COLO668 (cell line): ENCODE measurements around the gene LGSN.
A peak's percentile ranks its signal among the peaks of the same experiment; 100 is the strongest.
"Not testable (repeated sequence)": the region's sequence is repeated elsewhere in the genome, so short reads cannot be mapped to it uniquely, and the experiment has no call there.

Experiments used
- DNase-seq: peaks from one replicate; lab custom pipeline; 2025; ENCODE audit not compliant: unreplicated experiment; lab: John Stamatoyannopoulos, UW

LGSN gene

DNA sequence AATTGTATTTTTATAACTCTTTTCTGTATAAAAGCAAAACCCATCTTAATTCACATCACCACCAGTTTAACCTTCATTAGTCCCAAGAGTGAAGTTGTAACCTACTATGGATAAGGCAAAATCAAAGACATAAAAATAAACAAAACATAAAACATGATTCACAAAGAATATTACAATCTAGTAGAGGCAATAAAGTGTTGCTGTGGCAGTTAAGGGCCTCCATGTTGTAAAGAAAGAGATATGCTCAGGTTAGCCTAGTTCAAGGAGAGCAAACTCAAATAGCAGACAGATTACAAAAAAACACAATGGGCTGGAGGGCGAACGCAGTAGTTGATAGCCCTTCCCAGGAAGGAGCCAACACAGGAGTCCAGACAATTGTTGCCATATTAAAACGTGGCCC lies 13.4 kb downstream of the LGSN start:
- no peak for DNase-seq

DNA sequence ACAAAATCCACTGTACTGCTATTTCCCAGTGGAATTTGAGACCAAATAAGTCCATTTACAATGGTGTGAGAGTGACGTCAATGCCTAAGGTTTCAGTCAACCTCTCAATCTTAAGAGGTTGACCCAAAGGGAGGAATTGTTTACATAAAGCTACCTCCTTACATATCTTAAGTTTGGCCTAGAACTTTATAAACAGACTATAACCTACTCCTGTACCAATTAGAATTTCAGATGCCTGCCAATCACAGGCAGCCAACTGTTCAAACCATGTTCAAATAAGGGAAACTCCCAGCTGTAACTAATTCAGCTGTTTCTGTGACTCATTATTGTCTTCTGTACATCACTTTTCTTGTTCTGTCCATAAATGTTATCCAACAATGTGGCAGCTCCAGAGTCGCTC lies 14.5 kb downstream of the LGSN start:
- no peak for DNase-seq

- DNase-seq = no peak
These were observed 16.3 kb downstream of the LGSN start for GRCh38 chr6:63303476-63303875.

DNA sequence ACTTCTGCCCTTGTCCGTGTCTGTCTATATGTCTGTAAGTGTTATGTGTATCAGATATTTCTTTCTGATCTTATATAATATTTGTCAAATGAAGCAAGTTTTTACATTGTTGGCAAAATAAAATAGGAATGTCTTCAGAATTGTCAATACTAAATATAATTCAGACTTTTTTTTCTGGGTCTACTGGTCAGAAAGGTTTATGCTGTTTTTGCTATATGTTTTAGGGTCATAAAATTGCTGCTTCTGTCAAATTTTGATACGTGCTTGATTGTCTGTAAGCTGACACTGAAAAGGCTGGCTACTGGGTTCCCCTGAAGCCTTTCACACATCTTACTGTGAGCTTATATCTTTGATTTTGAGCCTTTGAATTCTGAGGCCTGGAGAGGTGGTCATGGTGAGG lies 20.1 kb downstream of the LGSN start:
- no peak for DNase-seq

- DNase-seq = no peak
These were observed 24.1 kb downstream of the LGSN start for GRCh38 chr6:63295553-63296194.

DNA sequence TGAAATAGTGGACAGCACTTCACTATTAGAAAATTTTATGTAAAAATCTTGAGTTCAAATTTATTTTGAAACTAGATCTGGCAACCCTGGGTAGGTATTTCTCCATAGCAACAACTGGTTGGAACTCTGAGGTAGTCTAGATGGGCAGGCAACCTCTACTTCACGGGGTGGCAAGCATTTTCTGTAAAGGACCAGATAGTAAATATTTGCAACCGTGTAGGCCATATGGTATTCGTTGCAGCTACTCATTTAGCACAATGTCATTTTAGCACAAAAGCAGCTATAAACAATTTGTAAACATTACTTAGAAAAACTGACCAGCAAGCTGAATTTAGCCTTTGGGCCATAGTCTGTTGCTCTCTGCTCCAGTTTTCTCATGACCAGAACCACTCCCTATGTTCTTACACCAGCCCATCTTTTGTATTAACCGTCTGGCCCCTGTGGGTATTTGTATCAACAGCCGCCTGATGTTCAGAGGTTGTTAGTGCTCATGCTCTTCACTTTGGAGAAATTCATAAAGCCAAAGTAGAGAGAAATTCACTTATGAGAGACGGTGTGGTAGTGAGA lies 29.2 kb downstream of the LGSN start:
- DNase-seq = no peak

DNA sequence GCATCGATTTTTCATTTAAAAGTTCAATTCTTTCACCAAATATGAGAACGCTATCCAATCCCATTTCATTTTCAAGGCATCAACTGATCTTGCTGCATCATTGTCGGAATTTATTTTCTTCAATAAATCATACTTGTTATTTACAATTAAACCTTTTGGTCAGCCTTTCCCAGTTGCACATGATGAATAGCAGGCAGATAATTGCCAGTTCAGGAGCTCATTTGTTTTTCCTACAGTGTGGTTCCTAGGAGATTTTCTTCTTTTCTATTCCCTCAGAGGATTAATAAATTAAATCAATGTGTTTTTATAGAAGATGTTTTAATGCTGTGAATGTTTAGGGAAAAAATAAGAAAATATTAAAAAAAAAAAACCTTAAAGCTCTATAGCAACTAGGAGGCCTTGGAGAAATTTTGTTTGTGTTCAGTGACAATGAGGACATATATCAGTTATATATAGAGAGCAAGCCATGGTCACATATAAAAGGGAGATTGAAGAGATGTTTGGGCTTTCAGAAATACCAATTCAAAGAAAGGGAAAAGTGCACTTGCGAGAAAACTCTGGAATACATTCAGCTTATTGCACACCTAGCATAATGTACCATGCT lies 30.4 kb downstream of the LGSN start:
- DNase-seq = no peak

DNA sequence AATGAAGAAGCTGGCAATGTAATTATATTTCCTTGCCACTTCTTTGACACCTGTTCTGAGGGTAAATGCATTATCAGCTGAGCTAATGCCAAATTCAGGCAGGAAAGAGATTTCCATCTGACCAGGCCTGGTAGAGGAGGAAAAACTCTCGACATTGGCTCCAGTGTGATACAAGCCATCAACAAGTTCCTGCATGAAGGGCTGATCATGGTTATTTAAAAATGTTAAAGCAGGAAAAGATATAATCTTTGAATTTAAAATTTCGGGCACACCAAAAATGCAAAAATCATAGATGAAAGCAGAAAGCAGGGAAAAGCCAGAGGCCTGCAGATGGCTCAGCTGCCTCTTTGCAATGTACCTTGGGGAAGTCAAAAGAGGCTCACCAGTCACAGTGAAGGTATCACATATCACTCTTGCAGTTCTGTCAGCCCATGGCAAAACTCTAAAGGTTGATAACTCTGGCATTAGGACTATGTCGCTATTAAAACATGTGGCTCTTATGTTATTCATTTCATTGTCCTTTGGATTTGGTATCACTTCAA lies 39.1 kb downstream of the LGSN start:
- DNase-seq = no peak

DNA sequence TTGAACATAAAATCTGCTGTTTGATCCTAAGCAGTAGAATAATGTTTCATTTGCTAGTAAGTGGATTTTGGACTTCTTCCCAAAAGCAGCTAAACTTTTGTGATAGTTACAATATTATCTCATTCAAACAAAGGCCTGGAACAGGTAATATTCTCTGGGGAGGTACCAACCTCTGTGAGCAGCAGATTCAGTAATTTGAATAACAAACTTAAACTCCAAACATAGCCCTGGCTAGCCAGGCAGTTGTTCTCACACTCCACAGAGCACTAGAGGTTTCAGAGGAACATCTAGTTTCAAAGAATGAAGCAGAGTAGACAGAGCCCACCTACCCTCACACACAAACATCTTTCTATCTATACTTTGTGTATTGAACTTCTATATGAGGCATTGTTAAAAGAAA lies 40.9 kb downstream of the LGSN start:
- DNase-seq = no peak

DNA sequence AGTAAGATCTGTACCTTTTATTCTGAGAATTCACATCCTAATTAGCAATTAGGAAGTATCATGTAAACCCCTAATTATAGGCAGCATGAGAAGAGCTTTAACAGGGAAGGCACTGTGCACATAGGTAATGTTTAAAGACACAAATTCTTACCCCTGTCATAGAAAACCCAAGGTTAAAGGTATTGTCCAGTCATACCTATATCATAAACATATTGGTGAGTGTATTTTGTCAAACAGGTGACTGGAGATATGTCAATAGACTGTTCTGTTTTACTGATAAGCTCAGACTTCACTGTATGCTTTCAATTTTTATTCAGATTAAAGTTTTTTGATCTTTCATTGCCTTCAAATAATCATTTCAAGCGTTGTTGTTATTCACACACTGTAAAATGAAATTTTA lies 43.8 kb downstream of the LGSN start:
- DNase-seq = no peak

- DNase-seq = not testable (repeated sequence)
These were observed 44.9 kb downstream of the LGSN start for GRCh38 chr6:63274795-63275430.

DNA sequence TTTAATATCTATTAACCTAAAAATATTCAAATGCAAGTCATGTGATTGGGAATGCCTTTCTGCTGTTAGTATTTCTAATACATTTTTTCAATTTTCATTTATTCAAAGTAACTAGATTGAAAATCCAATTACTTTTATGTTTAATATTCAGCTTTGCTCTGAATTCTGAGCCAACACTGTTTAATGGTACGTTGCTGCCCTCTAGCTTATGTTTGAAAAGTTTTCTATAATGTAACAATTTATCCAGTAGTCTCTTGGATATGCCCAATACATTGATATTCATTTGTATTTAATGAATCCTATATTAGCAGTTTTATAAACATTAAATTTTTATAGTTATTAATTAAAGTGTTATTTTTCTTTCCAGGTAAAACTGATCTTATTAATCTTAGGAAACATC lies 47.4 kb downstream of the LGSN start:
- DNase-seq = no peak

DNA sequence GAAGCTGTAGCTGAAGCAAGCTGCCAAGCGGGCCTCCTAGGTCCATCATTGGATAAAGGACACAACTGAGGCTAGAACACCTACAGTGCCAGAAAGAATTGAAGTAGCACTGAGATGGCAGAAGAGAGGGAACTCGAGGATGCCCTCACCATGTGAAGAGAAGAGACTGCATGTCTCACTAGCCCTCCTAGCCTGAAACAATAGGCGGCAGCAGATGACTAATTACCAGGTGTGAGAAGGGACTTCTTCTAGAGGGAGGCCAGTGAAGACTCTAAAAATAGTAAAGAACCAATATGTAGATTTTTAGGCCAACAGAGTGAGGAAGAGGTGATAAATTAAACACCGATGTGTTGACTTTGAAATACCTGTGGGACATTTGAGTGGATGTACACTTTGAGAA lies 50.3 kb downstream of the LGSN start:
- no peak for DNase-seq

DNA sequence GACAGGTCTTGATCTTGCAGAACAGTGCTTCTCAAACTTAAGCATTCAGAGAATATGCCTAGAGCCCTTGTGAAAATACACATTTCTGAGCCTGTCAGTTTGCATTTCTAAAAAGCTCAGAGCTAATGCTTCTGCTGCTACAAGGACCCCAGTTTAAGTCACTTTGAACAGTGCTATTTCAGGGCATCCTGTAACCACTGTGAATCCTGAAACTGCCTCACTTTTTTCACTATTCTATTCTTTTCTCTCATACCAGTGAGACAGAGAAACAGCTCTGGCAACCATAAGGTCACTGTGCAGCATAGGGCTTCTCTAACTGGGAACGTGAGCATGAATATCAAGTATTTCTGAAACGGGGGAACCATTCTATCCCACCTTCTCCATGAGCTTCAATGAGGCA lies 51.2 kb downstream of the LGSN start:
- DNase-seq = no peak

GRCh38 chr6:63267828-63268227 lies 52.0 kb downstream of the LGSN start:
- DNase-seq = no peak

- DNase-seq = no peak
These were observed 52.7 kb downstream of the LGSN start for GRCh38 chr6:63267046-63267445.

DNA sequence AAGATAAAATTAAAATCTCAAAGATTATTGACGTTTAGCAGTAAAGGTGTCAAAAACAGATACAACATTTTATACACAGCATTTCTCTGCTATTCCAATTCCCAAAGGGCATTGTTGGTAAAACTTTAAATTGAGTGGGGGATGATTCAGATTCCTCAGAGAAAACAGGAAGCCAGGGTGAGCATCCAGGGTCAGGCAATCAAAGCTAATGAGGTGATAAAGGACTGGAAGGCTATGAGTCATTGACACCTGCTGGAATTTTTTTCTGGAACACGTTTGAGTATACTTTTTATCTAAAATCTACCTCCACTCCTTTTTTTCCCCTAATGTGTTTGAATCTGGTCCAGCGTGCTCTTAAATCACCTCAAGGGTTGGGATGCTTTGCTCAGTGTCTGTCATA lies 56.3 kb downstream of the LGSN start:
- no peak for DNase-seq

GRCh38 chr6:63261820-63262219 lies 58.0 kb downstream of the LGSN start:
- DNase-seq = no peak

GRCh38 chr6:63259153-63259552 lies 60.6 kb downstream of the LGSN start:
- no peak for DNase-seq

DNA sequence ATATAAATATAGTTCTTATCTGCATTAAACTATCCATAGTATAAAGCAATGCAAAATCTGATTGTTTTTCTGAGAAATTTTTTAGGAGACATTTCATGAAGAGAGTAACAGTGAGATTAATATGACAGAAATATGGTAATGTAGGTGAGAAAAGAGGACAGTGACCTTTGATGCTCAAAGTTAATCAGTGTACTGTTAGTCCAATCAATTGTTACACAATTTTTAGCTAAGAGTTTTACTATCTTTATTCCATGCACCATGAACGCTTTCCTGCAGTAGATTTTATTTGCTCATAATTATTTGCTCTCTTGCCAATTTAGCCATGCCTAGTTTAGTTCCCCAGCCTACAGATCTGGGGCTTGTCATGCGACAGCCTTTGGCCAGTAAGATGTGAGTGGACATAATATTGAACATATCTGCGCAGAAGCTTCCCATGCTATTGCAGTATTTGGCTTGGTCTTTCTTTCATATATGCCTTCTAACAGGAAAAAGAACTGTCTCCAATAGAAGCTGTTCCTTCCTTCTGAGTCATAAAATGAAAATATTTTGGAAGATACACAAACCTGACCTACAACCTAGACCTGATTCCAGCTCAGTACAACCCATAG lies 69.8 kb downstream of the LGSN start:
- no peak for DNase-seq

- no peak for DNase-seq
These were observed 73.2 kb downstream of the LGSN start for GRCh38 chr6:63246581-63246980.

- peak; percentile 1 for DNase-seq
These were observed 73.9 kb downstream of the LGSN start for GRCh38 chr6:63245909-63246308.
